Ovary (tissue), 3 donors: ENCODE measurements around the gene PRR18.

Experiments used
- CTCF ChIP-seq, 3 donors: fragments of 450-650 bp in 2 of 3; fragments of 200-600 bp in 1 of 3; IDR thresholded peaks; one replicate each; pipeline versions ENCODE4 v1.5.1 to v1.8.0; 2016 to 2022; ENCODE audit warnings: antibody characterized with exemption in 3 of 3, mild to moderate bottlenecking in 1 of 3
- EP300 ChIP-seq: sonication (generic); formaldehyde crosslinking; IDR thresholded peaks from one replicate; pipeline ENCODE4 v1.6.1; 2017; ENCODE audit warnings: antibody characterized with exemption
- donor health status: DM: no; HTN: no; CAD: no.

GRCh38 chr6:166274163-166274562, 34.0 kb downstream of the PRR18 start:
- TF ChIP-seq EP300 (no peak), CTCF (IDR thresholded peaks at IDR 0.05) (no peak)
